GM18951 (cell line): ENCODE results near the gene TRABD2A.
A peak's percentile ranks its signal among the peaks of the same experiment; 100 is the strongest.

ENCODE experiments used
- POLR2A ChIP-seq: IDR thresholded peaks from 4 replicates; pipeline ENCODE4 v1.6.1; 2011; ENCODE audit warnings: mild to moderate bottlenecking; ENCODE audit not compliant: insufficient read length, insufficient read depth; ENCODE audit errors: extremely low read depth
- in situ Hi-C: fragments of 300-500 bp; cut with MboI; formaldehyde crosslinking; loops from one replicate; pipeline ENCODE4 v1.12.0; 2022; ENCODE audit warnings: low sequenced_read_pairs, mixed read lengths, inconsistent platforms; ENCODE audit not compliant: unreplicated experiment

The TRABD2A gene

GRCh38 chr2:84911135-84911678 is 30.3 kb upstream of the TRABD2A start:
- no peak for TF ChIP-seq POLR2A
- in situ Hi-C loops, result loop anchor here (25.0 kb wide), 1 partner anchor 376 kb away; no protein-coding TSS in a partner anchor

GRCh38 chr2:84908948-84909713 is 28.2 kb upstream of the TRABD2A start:
- TF ChIP-seq POLR2A, result no peak
- in situ Hi-C loops, result loop anchor here (25.0 kb wide), 1 partner anchor 378 kb away; no protein-coding TSS in a partner anchor

- in situ Hi-C loops, result loop anchor here (25.0 kb wide), 1 partner anchor 380 kb away; no protein-coding TSS in a partner anchor
- peak; percentile 43 for TF ChIP-seq POLR2A
Observed at GRCh38 chr2:84906900-84907714, 26.2 kb upstream of the TRABD2A start.

GRCh38 chr2:84906108-84906899 is 25.4 kb upstream of the TRABD2A start:
- in situ Hi-C loops, result loop anchor here (25.0 kb wide), 1 partner anchor 381 kb away; no protein-coding TSS in a partner anchor
- no peak for TF ChIP-seq POLR2A

- peak; percentile 100 for TF ChIP-seq POLR2A
- in situ Hi-C loops, result loop anchor here (25.0 kb wide), 1 partner anchor 382 kb away; no protein-coding TSS in a partner anchor
Observed at GRCh38 chr2:84905181-84906107, 24.6 kb upstream of the TRABD2A start, which contains the start of gene TMSB10. TSS of gene TMSB10 (plus strand) at chr2:84905656.

GRCh38 chr2:84904717-84905174 is 23.9 kb upstream of the TRABD2A start:
- no peak for TF ChIP-seq POLR2A

GRCh38 chr2:84904151-84904550 is 23.3 kb upstream of the TRABD2A start:
- no peak for TF ChIP-seq POLR2A
- in situ Hi-C loops, result loop anchor here (25.0 kb wide), 1 partner anchor 383 kb away; no protein-coding TSS in a partner anchor

More at GRCh38 chr2:84904717-84905174, 23.9 kb upstream of the TRABD2A start:
- in situ Hi-C loops, result loop anchor here (25.0 kb wide), 1 partner anchor 383 kb away; no protein-coding TSS in a partner anchor

GRCh38 chr2:84902526-84902925 is 21.6 kb upstream of the TRABD2A start:
- in situ Hi-C loops, result loop anchor here (25.0 kb wide), 1 partner anchor 385 kb away; no protein-coding TSS in a partner anchor
- TF ChIP-seq POLR2A, result no peak

GRCh38 chr2:84901593-84902120 is 20.8 kb upstream of the TRABD2A start:
- in situ Hi-C loops, result loop anchor here (25.0 kb wide), 1 partner anchor 386 kb away; no protein-coding TSS in a partner anchor
- no peak for TF ChIP-seq POLR2A

- in situ Hi-C loops, result loop anchor here (25.0 kb wide), 1 partner anchor 386 kb away; no protein-coding TSS in a partner anchor
- TF ChIP-seq POLR2A, result no peak
Observed at GRCh38 chr2:84900971-84901370, 20.1 kb upstream of the TRABD2A start.
